Adrenal gland (tissue), 12 donors: ENCODE results near the gene KLC1. TPM values are rescaled to one million over a fixed set of nuclear protein-coding genes. Genes with fewer than 3 reads are reported as not detected.
A peak's percentile ranks its signal among the peaks of the same experiment; 100 is the strongest.
"Not testable (repeated sequence)": the region's sequence is repeated elsewhere in the genome, so short reads cannot be mapped to it uniquely, and the experiment has no call there.

Source experiments
- DNase-seq, 7 donors: peaks; one replicate each; pipeline ENCODE4 v3.0.0-alpha.2; 2019 to 2020
- H3K27ac ChIP-seq, 5 donors: fragments of 200-600 bp; sonication (generic) in 4 of 5; 1 replicate in 3 of 5; 2 replicates in 2 of 5; pipeline versions ENCODE4 v1.5.1 to v1.8.0; 2016 to 2020; ENCODE audit warnings: mild to moderate bottlenecking in 1 of 5
- H3K27me3 ChIP-seq: fragments of 200-600 bp; 2 replicates; pipeline ENCODE4 v1.8.0; 2021
- H3K36me3 ChIP-seq, 2 donors: fragments of 200-600 bp; replicated peaks in 1 of 2; 1 replicate in 1 of 2; 2 replicates in 1 of 2; pipeline versions ENCODE4 v1.5.1 to v1.8.0; 2018 to 2022
- H3K4me1 ChIP-seq, 2 donors: fragments of 200-600 bp; replicated peaks in 1 of 2; 1 replicate in 1 of 2; 2 replicates in 1 of 2; pipeline versions ENCODE4 v1.5.1 to v1.8.0; 2018 to 2021
- H3K4me3 ChIP-seq, 4 donors: fragments of 200-600 bp; sonication (generic) in 3 of 4; one replicate each; pipeline ENCODE4 v1.5.1; 2016 to 2018
- H3K9me3 ChIP-seq, 3 donors: fragments of 200-600 bp; sonication (generic) in 1 of 3; replicated peaks in 1 of 3; 1 replicate in 2 of 3; 2 replicates in 1 of 3; pipeline versions ENCODE4 v1.5.1 to v1.8.0; 2016 to 2021
- CTCF ChIP-seq, 6 experiments: fragments of 450-650 bp in 4 of 6; fragments of 200-600 bp in 2 of 6; sonication (generic) in 1 of 6; IDR thresholded peaks; 1 replicate in 5 of 6; 2 replicates in 1 of 6; pipeline versions ENCODE4 v1.5.1 to v1.8.0; 2016 to 2021; ENCODE audit warnings: antibody characterized with exemption in 6 of 6, mild to moderate bottlenecking in 2 of 6, moderate library complexity in 1 of 6
- POLR2A ChIP-seq, 2 donors: fragments of 450-650 bp; IDR thresholded peaks; one replicate each; pipeline ENCODE4 v1.6.1; 2017; ENCODE audit warnings: antibody characterized with exemption in 2 of 2, mild to moderate bottlenecking in 2 of 2, moderate library complexity in 1 of 2
- WGBS, 4 donors: extraction: QIAGEN DNeasy Blood & Tissue Kit in 2 of 4; methylation state at CpG; one replicate each; pipeline versions ENCODE4 v1.1.5 to v1.1.7; 2013 to 2017; 5-methylcytosine and 5-hydroxymethylcytosine counted together
- intact Hi-C, 2 donors: fragments of 100-400 bp; cut with DNase I; formaldehyde crosslinking; loops; one replicate each; pipeline versions ENCODE4 v1.14.1 to v1.15.0; 2022 to 2023
- polyA plus RNA-seq, 3 donors: library from polyadenylated mRNA; stranded (reverse); fragments of 200-250 nt in 2 of 3; fragments of 350-450 nt in 1 of 3; fragmentation: Illumina TruSeq in 1 of 3; extraction: RNeasy Lipid Tissue Mini Kit (QIAGEN cat#74804) in 1 of 3; gene quantifications; one replicate each; pipeline ENCODE4 v1.2.3, GENCODE V29; 2013 to 2014
- total RNA-seq, 9 donors: library from RNA; depleted of rRNA in 4 of 9; stranded (reverse); fragments of >200 nt in 4 of 9; fragments of 120-200 nt in 1 of 9; fragmentation: NEBNext Ultra II Directional in 1 of 9; extraction: Animal tissue kit (Norgen Biotek cat#: 25700) in 1 of 9; gene quantifications; one replicate each; pipeline versions ENCODE4 v1.1.0 to v1.2.4, GENCODE V29; 2013 to 2023
- donor health status: healthy with polysubstance abuse.
- donor health status: Bipolar disorder and iron deficiency.
- donor health status: DM: yes; HTN: yes; CAD: no.
- donor health status: DM: no; HTN: no; CAD: no.
- donor health status: DM: no; HTN: no; CAD: no.
- donor health status: DM: yes; HTN: yes; CAD: no.

Gene KLC1
- total and polyA plus RNA-seq, 12 donors: 70.7 to 248 (median 125) TPM

DNA sequence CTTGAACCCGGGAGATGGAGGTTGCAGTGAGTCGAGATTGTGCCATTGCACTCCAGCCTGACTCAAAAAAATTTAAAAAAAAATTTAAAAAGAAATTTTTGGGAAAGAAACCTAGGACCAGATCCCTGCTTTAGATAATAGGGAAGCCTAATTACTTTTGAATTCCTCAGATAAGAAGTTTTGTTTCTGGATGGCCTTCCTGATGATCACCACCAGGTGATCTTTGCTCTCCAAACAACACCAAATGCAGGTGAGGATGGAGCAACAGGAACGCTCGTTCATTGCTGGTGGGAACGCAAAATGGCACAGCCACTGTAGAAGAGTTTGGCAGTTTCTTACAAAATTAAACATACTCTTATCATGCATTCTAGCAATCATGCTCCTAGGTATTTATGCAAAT, 28.5 kb upstream of the KLC1 start:
- 93 to 95% (median 95%) methylated on average over 5 of the region's 5 CpGs for WGBS, 4 donors
- no peaks in the 10 kb centered on the region for H3K4me1 ChIP-seq

DNA sequence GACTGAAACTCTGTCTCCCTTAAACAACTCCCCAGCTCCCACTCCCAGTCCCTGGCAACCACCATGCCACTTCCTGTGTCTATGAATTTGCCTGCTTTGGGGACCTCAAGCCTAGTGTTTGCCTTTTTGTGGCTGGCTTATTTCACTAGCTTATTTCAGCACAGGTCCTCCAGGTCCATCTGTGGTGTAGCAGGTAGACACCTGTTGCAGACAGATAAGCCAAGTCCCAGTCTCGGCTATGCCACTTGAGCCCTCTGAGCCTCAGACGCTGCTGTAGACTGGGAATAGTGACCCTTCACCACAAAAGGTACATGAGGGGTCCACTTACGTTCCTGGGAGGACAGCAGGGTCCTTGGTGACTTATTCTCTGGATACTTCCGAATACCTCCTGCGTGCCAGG, 24.4 kb upstream of the KLC1 start:
- H3K4me1 ChIP-seq: peaks cover 0 to 18% of the 10 kb centered on the region in 2 donors
- no peak for DNase-seq
- 89 to 97% (median 89%) methylated on average over 4 to 5 of the region's 5 CpGs for WGBS, 4 donors
- no peak overlapping the region for H3K27ac ChIP-seq
- intact Hi-C loops: no loop called here
- TF ChIP-seq CTCF (IDR thresholded peaks at IDR 0.05) (no peak), POLR2A (IDR thresholded peaks at IDR 0.05) (no peak)
- H3K36me3 ChIP-seq: no peaks in the 10 kb centered on the region
- no peaks in the 10 kb centered on the region for H3K9me3 ChIP-seq
- H3K4me3 ChIP-seq: no peak overlapping the region
- no peaks in the 10 kb centered on the region for H3K27me3 ChIP-seq

More for the DNA sequence above, 28.5 kb upstream of the KLC1 start:
- Histone ChIP-seq H3K9me3 (no peaks in the 10 kb centered on the region), H3K36me3 (no peaks in the 10 kb centered on the region), H3K4me3 (no peak overlapping the region), H3K27ac (no peak overlapping the region), H3K27me3 (no peaks in the 10 kb centered on the region)
- intact Hi-C loops: no loop called here
- DNase-seq: no peak
- no peak for TF ChIP-seq CTCF (IDR thresholded peaks at IDR 0.05)
- no peak for TF ChIP-seq POLR2A (IDR thresholded peaks at IDR 0.05)

- DNase-seq: peak; percentile 67 to 91 (median 79)
Observed at GRCh38 chr14:103606963-103607668, 21.9 kb upstream of the KLC1 start.

DNA sequence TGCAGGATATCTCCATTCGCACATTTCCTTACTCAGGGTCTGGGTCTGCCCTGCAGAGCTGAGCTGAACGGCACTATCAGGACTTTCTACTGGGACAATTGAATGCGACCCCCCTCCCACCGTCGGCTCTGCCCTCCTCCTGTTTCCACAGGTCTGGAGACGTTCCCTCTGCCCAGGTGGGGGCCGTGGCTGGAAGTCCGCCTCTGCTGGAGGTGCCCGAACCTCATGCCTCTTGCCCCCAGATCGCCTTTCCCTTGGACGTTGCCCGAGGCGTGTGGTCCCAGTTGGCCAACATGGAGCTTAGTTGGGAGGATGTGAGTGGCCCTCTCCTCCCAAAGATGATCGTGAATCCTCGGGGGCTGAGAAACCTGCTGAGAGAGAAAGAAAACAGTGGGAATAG, 21.2 kb upstream of the KLC1 start:
- Histone ChIP-seq H3K36me3 (no peaks in the 10 kb centered on the region), H3K27ac (peak overlapping the region in 1 of 5 donors; percentile 56), H3K27me3 (no peaks in the 10 kb centered on the region), H3K4me3 (peak overlapping the region in 1 of 4 donors; percentile 25), H3K4me1 (peaks cover 0 to 18% of the 10 kb centered on the region in 2 donors), H3K9me3 (no peaks in the 10 kb centered on the region)
- TF ChIP-seq POLR2A (IDR thresholded peaks at IDR 0.05): no peak
- TF ChIP-seq CTCF (IDR thresholded peaks at IDR 0.05): no peak
- intact Hi-C loops: no loop called here
- WGBS, 4 donors: 29 to 55% (median 34%) methylated on average over 14 to 15 of the region's 15 CpGs
- peak in 1 of 7 donors; percentile 10 for DNase-seq

More at GRCh38 chr14:103606963-103607668, 21.9 kb upstream of the KLC1 start:
- intact Hi-C loops: no loop called here
- H3K4me3 ChIP-seq: peak overlapping the region in 1 of 4 donors; percentile 25
- no peaks in the 10 kb centered on the region for H3K36me3 ChIP-seq
- H3K27me3 ChIP-seq: no peaks in the 10 kb centered on the region
- peak overlapping the region in 1 of 5 donors; percentile 56 for H3K27ac ChIP-seq
- TF ChIP-seq POLR2A (IDR thresholded peaks at IDR 0.05) (no peak), CTCF (IDR thresholded peaks at IDR 0.05) (peak in 3 of 6 experiments; percentile 13 to 41 (median 24))
- H3K9me3 ChIP-seq: no peaks in the 10 kb centered on the region
- 1 to 4% (median 2%) methylated on average over 16 to 25 of the region's 25 CpGs for WGBS, 4 donors
- peaks cover 0 to 18% of the 10 kb centered on the region in 2 donors for H3K4me1 ChIP-seq

- H3K9me3 ChIP-seq, intact Hi-C loops, H3K27ac ChIP-seq, H3K27me3 ChIP-seq, H3K4me3 ChIP-seq, DNase-seq, H3K36me3 ChIP-seq: not testable (repeated sequence)
- WGBS, 4 donors: 82 to 95% (median 91%) methylated on average over 3 to 4 of the region's 4 CpGs
- peaks cover 0 to 18% of the 10 kb centered on the region in 2 donors for H3K4me1 ChIP-seq
Observed at GRCh38 chr14:103609081-103609480, 19.9 kb upstream of the KLC1 start.
